Spleen (tissue), 13 donors: ENCODE results near the gene SLC2A14. TPM values are rescaled to one million over a fixed set of nuclear protein-coding genes. Genes with fewer than 3 reads are reported as not detected.
"Not testable (repeated sequence)": the region's sequence is repeated elsewhere in the genome, so short reads cannot be mapped to it uniquely, and the experiment has no call there.

Experiments used
- DNase-seq: peaks from one replicate; pipeline ENCODE4 v3.0.0-alpha.2; 2020
- H3K27ac ChIP-seq, 8 donors: fragments of 200-600 bp; sonication (generic) in 7 of 8; 1 replicate in 4 of 8; 2 replicates in 4 of 8; pipeline versions ENCODE4 v1.5.0 to v1.8.0; 2016 to 2021; ENCODE audit warnings: inconsistent platforms in 4 of 8, mild to moderate bottlenecking in 4 of 8, moderate library complexity in 1 of 8
- H3K27me3 ChIP-seq, 7 donors: fragments of 200-600 bp; sonication (generic) in 6 of 7; replicated peaks in 1 of 7; 1 replicate in 4 of 7; 2 replicates in 3 of 7; pipeline versions ENCODE4 v1.5.0 to v1.8.0; 2016 to 2021; ENCODE audit warnings: inconsistent platforms in 3 of 7, mild to moderate bottlenecking in 1 of 7
- H3K36me3 ChIP-seq, 6 donors: fragments of 200-600 bp; sonication (generic) in 5 of 6; 1 replicate in 4 of 6; 2 replicates in 2 of 6; pipeline versions ENCODE4 v1.5.0 to v1.8.0; 2016 to 2021; ENCODE audit warnings: inconsistent platforms in 2 of 6
- H3K4me1 ChIP-seq, 6 donors: fragments of 200-600 bp; sonication (generic) in 5 of 6; 1 replicate in 3 of 6; 2 replicates in 3 of 6; pipeline versions ENCODE4 v1.5.0 to v1.8.0; 2016 to 2021; ENCODE audit warnings: inconsistent platforms in 3 of 6
- H3K4me3 ChIP-seq, 8 donors: fragments of 200-600 bp; sonication (generic) in 7 of 8; 1 replicate in 4 of 8; 2 replicates in 4 of 8; pipeline versions ENCODE4 v1.5.0 to v1.8.0; 2016 to 2021; ENCODE audit warnings: inconsistent platforms in 4 of 8, mild to moderate bottlenecking in 4 of 8, moderate library complexity in 2 of 8
- H3K9me3 ChIP-seq, 8 donors: fragments of 200-600 bp; sonication (generic) in 7 of 8; 1 replicate in 4 of 8; 2 replicates in 4 of 8; pipeline versions ENCODE4 v1.5.0 to v1.8.0; 2016 to 2021; ENCODE audit warnings: inconsistent platforms in 4 of 8
- POLR2A ChIP-seq, 3 donors: fragments of 450-650 bp; IDR thresholded peaks; one replicate each; pipeline ENCODE4 v1.5.1; 2017; ENCODE audit warnings: antibody characterized with exemption in 3 of 3, mild to moderate bottlenecking in 1 of 3
- POLR2AphosphoS5 ChIP-seq, 3 donors: sonication (generic); formaldehyde crosslinking; IDR thresholded peaks; one replicate each; pipeline ENCODE4 v1.5.1; 2017; ENCODE audit warnings: antibody characterized with exemption in 3 of 3
- WGBS, 5 donors: extraction: QIAGEN DNeasy Blood & Tissue Kit in 3 of 5; methylation state at CpG; one replicate each; pipeline versions ENCODE4 v1.1.5 to v1.1.7; 2013 to 2018; 5-methylcytosine and 5-hydroxymethylcytosine counted together
- intact Hi-C: fragments of 100-400 bp; cut with DNase I; formaldehyde crosslinking; loops from one replicate; pipeline ENCODE4 v1.15.0; 2023; ENCODE audit warnings: low total_unique reads
- long read RNA-seq, 2 donors: transcript quantifications; one replicate each; lab custom pipeline, GENCODE V29; 2026
- polyA plus RNA-seq, 3 donors: library from polyadenylated mRNA; stranded (reverse); fragments of 200-250 nt; gene quantifications; one replicate each; pipeline ENCODE4 v1.2.1, GENCODE V29; 2013
- total RNA-seq, 7 donors: library from RNA; depleted of rRNA in 3 of 7; stranded (reverse); fragments of >200 nt in 3 of 7; fragmentation: NEBNext Ultra II Directional in 4 of 7; extraction: Animal tissue kit (Norgen Biotek cat#: 25700) in 4 of 7; gene quantifications; one replicate each; pipeline versions ENCODE4 v1.1.0 to v1.2.1, GENCODE V29; 2016 to 2021
- TF ChIP-seq, protein P1 (sequence below), 11 experiments: fragments of 200-600 bp in 7 of 11; fragments of 450-650 bp in 4 of 11; sonication (generic) in 4 of 11; IDR thresholded peaks in 8 of 11; conservative IDR thresholded peaks in 3 of 11; 1 replicate in 7 of 11; 2 replicates in 4 of 11; pipeline versions ENCODE4 v1.4.0 to v1.8.0; 2016 to 2021; ENCODE audit warnings: antibody characterized with exemption in 11 of 11, inconsistent platforms in 4 of 11, mild to moderate bottlenecking in 1 of 11
- donor health status: healthy with polysubstance abuse.
- donor health status: DM: no; HTN: no; CAD: no; lungs with moderate emphysema.
- donor health status: DM: no; HTN: no; CAD: no.
- donor health status: Bipolar disorder and iron deficiency.
- donor health status: healthy.
- donor health status: DM: no; HTN: no; CAD: no.
- donor health status: DM: yes; HTN: yes; CAD: no.

The SLC2A14 gene
- total RNA-seq (1 to 10 TPM in 3 of 7 donors, under 1 TPM in 2, not detected in 2; 0.37 to 7.4 (median 2.9) TPM), polyA plus RNA-seq (not detected)
- long read RNA-seq, donor 1, result 0 reads
- long read RNA-seq, donor 2, result 0 reads

- H3K27me3 ChIP-seq, result peaks cover 0 to 42% (median 19%) of the 10 kb centered on the region in 7 donors
- H3K27ac ChIP-seq, result no peak within 1 kb of the TSS
- H3K36me3 ChIP-seq, result no peaks in the 10 kb centered on the region
- no peaks in the 10 kb centered on the region for H3K9me3 ChIP-seq
- TF ChIP-seq, protein P1, sequence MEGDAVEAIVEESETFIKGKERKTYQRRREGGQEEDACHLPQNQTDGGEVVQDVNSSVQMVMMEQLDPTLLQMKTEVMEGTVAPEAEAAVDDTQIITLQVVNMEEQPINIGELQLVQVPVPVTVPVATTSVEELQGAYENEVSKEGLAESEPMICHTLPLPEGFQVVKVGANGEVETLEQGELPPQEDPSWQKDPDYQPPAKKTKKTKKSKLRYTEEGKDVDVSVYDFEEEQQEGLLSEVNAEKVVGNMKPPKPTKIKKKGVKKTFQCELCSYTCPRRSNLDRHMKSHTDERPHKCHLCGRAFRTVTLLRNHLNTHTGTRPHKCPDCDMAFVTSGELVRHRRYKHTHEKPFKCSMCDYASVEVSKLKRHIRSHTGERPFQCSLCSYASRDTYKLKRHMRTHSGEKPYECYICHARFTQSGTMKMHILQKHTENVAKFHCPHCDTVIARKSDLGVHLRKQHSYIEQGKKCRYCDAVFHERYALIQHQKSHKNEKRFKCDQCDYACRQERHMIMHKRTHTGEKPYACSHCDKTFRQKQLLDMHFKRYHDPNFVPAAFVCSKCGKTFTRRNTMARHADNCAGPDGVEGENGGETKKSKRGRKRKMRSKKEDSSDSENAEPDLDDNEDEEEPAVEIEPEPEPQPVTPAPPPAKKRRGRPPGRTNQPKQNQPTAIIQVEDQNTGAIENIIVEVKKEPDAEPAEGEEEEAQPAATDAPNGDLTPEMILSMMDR (IDR thresholded peaks at IDR 0.05 in 8 of 11, conservative IDR thresholded peaks at IDR 0.05 in 3 of 11), result no peak
- no peak for TF ChIP-seq POLR2A (IDR thresholded peaks at IDR 0.05)
- H3K4me3 ChIP-seq, result peak within 1 kb of the TSS in 3 of 8 donors; percentile 2 to 39 (median 8)
- intact Hi-C loops, result no loop called here
- peaks cover 0 to 8% (median 0%) of the 10 kb centered on the region in 6 donors for H3K4me1 ChIP-seq
- no peak for DNase-seq
- WGBS, 5 donors, result 14 to 24% (median 17%) methylated on average over 47 to 65 of the region's 65 CpGs
Measured at GRCh38 chr12:7872566-7873319, at the start of gene SLC2A14. SLC2A14 (minus strand) TSS chr12:7872915; CDS start chr12:7869880, 3,035 bp downstream.

- Histone ChIP-seq H3K4me1 (peaks cover 0 to 32% (median 0%) of the 10 kb centered on the region in 6 donors), H3K36me3 (peaks cover 5 to 90% (median 80%) of the 10 kb centered on the region in 6 donors)
- DNase-seq, H3K4me3 ChIP-seq, H3K27me3 ChIP-seq, H3K9me3 ChIP-seq, intact Hi-C loops, H3K27ac ChIP-seq: not testable (repeated sequence)
- 84 to 90% (median 88%) methylated on average over 11 to 12 of the region's 12 CpGs for WGBS, 5 donors
- TF ChIP-seq POLR2AphosphoS5 (IDR thresholded peaks at IDR 0.05), result peak in 1 of 3 donors; percentile 31
Measured at GRCh38 chr12:7921181-7921580, 48.5 kb upstream of the SLC2A14 start.

- intact Hi-C loops, H3K27ac ChIP-seq, DNase-seq, H3K4me3 ChIP-seq, H3K9me3 ChIP-seq, H3K27me3 ChIP-seq: not testable (repeated sequence)
- Histone ChIP-seq H3K4me1 (peaks cover 0 to 24% (median 0%) of the 10 kb centered on the region in 6 donors), H3K36me3 (peaks cover 2 to 65% (median 56%) of the 10 kb centered on the region in 6 donors)
- WGBS, 5 donors, result 89 to 92% (median 91%) methylated on average over 7 of the region's 7 CpGs
Measured at GRCh38 chr12:7918268-7918590, 45.5 kb upstream of the SLC2A14 start.

GRCh38 chr12:7917392-7918267 lies 44.9 kb upstream of the SLC2A14 start:
- no peak overlapping the region for H3K27ac ChIP-seq
- intact Hi-C loops, result no loop called here
- peaks cover 2 to 59% (median 50%) of the 10 kb centered on the region in 6 donors for H3K36me3 ChIP-seq
- H3K4me1 ChIP-seq, result peaks cover 0 to 24% (median 0%) of the 10 kb centered on the region in 6 donors
- WGBS, 5 donors, result 90 to 99% (median 96%) methylated on average over 19 of the region's 19 CpGs
- H3K27me3 ChIP-seq, result no peaks in the 10 kb centered on the region
- TF ChIP-seq, protein P1 (IDR thresholded peaks at IDR 0.05 in 8 of 11, conservative IDR thresholded peaks at IDR 0.05 in 3 of 11), result no peak
- peak in 1 of 3 donors; percentile 9 for TF ChIP-seq POLR2AphosphoS5 (IDR thresholded peaks at IDR 0.05)
- H3K9me3 ChIP-seq, result no peaks in the 10 kb centered on the region
- DNase-seq, result no peak
- H3K4me3 ChIP-seq, result no peak overlapping the region

DNA sequence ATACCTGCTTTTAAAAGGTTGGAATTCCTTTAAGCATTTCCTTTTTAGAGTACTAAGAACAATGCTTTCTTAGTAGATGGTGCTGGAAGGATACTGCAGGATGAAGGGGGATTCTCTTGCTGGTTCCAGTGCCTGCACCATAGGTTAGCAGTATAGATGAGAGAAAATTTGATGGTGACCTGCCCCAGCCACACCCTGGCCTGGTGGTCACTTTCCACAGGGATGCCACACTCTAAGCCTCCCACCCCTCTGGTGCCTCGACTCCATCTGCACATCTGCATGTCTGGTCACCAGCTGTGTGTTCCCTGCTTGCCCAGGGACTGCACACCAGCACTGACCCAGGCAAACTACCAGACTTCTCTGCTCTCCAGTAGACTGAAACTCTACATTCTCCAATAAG lies 44.2 kb upstream of the SLC2A14 start:
- peaks cover 2 to 52% (median 43%) of the 10 kb centered on the region in 6 donors for H3K36me3 ChIP-seq
- H3K9me3 ChIP-seq, result no peaks in the 10 kb centered on the region
- H3K27ac ChIP-seq, result no peak overlapping the region
- H3K27me3 ChIP-seq, result no peaks in the 10 kb centered on the region
- no peak for DNase-seq
- no peak overlapping the region for H3K4me3 ChIP-seq
- WGBS, 5 donors, result 73 to 100% (median 81%) methylated on average over 1 of the region's 1 CpG
- TF ChIP-seq, protein P1 (IDR thresholded peaks at IDR 0.05 in 8 of 11, conservative IDR thresholded peaks at IDR 0.05 in 3 of 11), result no peak
- TF ChIP-seq POLR2AphosphoS5 (IDR thresholded peaks at IDR 0.05) (peak in 2 of 3 donors; percentile 29 to 67), POLR2A (IDR thresholded peaks at IDR 0.05) (no peak)
- intact Hi-C loops, result no loop called here
- peaks cover 0 to 24% (median 0%) of the 10 kb centered on the region in 6 donors for H3K4me1 ChIP-seq
